GM23248 (cell line): ENCODE data around the gene C14orf132.

Experiments
- EZH2 ChIP-seq: fragments of 200-600 bp; sonication (generic); IDR thresholded peaks from 2 replicates; pipeline ENCODE4 v1.6.1; 2018; ENCODE audit warnings: antibody characterized with exemption, mild to moderate bottlenecking; ENCODE audit not compliant: insufficient read depth, poor library complexity, severe bottlenecking
- EZH2phosphoT487 ChIP-seq: fragments of 200-600 bp; sonication (generic); IDR thresholded peaks from 2 replicates; pipeline ENCODE4 v1.6.1; 2018; ENCODE audit warnings: antibody characterized with exemption, moderate library complexity, mild to moderate bottlenecking, low read depth; ENCODE audit not compliant: insufficient read depth

DNA sequence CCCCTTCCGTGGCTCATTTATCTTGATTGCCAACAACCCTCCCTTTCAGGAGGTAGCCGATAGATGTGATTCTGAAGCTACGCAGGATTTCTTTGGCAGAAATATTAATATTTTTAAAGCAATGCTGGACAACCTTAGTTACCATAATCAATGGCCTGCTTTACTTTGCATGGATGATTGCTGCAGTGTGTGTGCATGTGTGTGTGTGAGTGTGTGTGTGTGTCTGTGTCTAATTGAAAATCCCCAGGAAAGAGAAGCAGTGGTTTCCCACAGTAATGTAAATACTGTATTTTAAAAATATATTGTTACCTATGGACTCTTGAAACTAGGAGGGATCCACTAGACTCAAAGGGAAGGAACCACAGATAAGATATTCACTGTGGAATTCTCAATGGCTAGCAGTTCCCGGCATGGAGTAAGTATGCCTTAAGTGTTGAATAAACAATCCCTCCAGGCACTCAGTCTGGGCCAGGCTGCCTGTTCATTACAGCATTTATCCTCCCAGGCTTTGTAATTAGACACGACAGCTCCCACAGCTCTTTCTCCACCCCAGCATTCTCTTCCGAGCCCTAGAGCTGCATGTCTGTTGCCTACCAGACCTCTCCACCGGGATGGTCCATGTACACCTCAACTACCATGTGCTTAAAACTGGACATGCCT lies 22.5 kb upstream of the C14orf132 start:
- TF ChIP-seq EZH2phosphoT487 = no peak
- TF ChIP-seq EZH2 = no peak
